Activated T-helper 2 cell treated with anti-CD3 and anti-CD28 coated beads, Interferon-gamma antibody, Interleukin-2, Interleukin-4, amounts not matched to agents 10 μg/mL and 5 μg/mL and 100 μg/mL, durations not matched to agents 14 hours and 24 hours and 36 hours (primary cell): ENCODE data around the gene OLIG2. TPM values are rescaled to one million over a fixed set of nuclear protein-coding genes. Genes with fewer than 3 reads are reported as not detected.

Experiments
- DNase-seq: peaks from one replicate; pipeline ENCODE4 v3.0.0; 2021; ENCODE audit warnings: low spot score
- H3K27ac Mint-ChIP-seq: one replicate; pipeline ENCODE4 v1.8.0; 2021; ENCODE audit warnings: mixed read lengths
- H3K27me3 Mint-ChIP-seq: one replicate; pipeline ENCODE4 v1.8.0; 2021; ENCODE audit warnings: low read depth, mixed read lengths
- H3K36me3 Mint-ChIP-seq: one replicate; pipeline ENCODE4 v1.8.0; 2021; ENCODE audit warnings: low read depth, mixed read lengths
- H3K4me1 Mint-ChIP-seq: one replicate; pipeline ENCODE4 v1.8.0; 2021; ENCODE audit warnings: low read depth, mixed read lengths
- H3K4me3 Mint-ChIP-seq: one replicate; pipeline ENCODE4 v1.8.0; 2021; ENCODE audit warnings: low read depth, mild to moderate bottlenecking, moderate library complexity, mixed read lengths
- H3K9me3 Mint-ChIP-seq: one replicate; pipeline ENCODE4 v1.8.0; 2021; ENCODE audit warnings: mixed read lengths
- intact Hi-C: fragments of 100-400 bp; cut with micrococcal nuclease; formaldehyde crosslinking; loops from one replicate; pipeline ENCODE4 v1.15.1; 2023
- total RNA-seq: library from RNA; stranded (reverse); gene quantifications from 2 replicates; pipeline ENCODE4 v1.2.3, GENCODE V29; 2022

Gene OLIG2
- total RNA-seq, 1 donor from 2014 or later, result not detected

- H3K4me3 Mint-ChIP-seq, result no peak overlapping the region
- no peak for DNase-seq
- H3K27ac Mint-ChIP-seq, result peak overlapping the region; percentile 55
- intact Hi-C loops, result loop anchor here (5.0 to 10.0 kb wide), 2 partner anchors 102 to 191 kb away; no protein-coding TSS in a partner anchor
- H3K36me3 Mint-ChIP-seq, result peaks cover 2% of the 10 kb centered on the region
- peaks cover 81% of the 10 kb centered on the region for H3K27me3 Mint-ChIP-seq
- no peaks in the 10 kb centered on the region for H3K9me3 Mint-ChIP-seq
- H3K4me1 Mint-ChIP-seq, result peaks cover 20% of the 10 kb centered on the region
Measured at GRCh38 chr21:33022828-33023573, 2.7 kb upstream of the OLIG2 start.

GRCh38 chr21:33023574-33024200, 2.0 kb upstream of the OLIG2 start:
- H3K36me3 Mint-ChIP-seq, result peaks cover 2% of the 10 kb centered on the region
- peaks cover 80% of the 10 kb centered on the region for H3K27me3 Mint-ChIP-seq
- intact Hi-C loops, result loop anchor here (5.0 to 10.0 kb wide), 2 partner anchors 101 to 191 kb away; no protein-coding TSS in a partner anchor
- DNase-seq, result no peak
- H3K9me3 Mint-ChIP-seq, result no peaks in the 10 kb centered on the region
- H3K4me1 Mint-ChIP-seq, result peaks cover 20% of the 10 kb centered on the region
- no peak overlapping the region for H3K27ac Mint-ChIP-seq
- H3K4me3 Mint-ChIP-seq, result no peak overlapping the region

DNA sequence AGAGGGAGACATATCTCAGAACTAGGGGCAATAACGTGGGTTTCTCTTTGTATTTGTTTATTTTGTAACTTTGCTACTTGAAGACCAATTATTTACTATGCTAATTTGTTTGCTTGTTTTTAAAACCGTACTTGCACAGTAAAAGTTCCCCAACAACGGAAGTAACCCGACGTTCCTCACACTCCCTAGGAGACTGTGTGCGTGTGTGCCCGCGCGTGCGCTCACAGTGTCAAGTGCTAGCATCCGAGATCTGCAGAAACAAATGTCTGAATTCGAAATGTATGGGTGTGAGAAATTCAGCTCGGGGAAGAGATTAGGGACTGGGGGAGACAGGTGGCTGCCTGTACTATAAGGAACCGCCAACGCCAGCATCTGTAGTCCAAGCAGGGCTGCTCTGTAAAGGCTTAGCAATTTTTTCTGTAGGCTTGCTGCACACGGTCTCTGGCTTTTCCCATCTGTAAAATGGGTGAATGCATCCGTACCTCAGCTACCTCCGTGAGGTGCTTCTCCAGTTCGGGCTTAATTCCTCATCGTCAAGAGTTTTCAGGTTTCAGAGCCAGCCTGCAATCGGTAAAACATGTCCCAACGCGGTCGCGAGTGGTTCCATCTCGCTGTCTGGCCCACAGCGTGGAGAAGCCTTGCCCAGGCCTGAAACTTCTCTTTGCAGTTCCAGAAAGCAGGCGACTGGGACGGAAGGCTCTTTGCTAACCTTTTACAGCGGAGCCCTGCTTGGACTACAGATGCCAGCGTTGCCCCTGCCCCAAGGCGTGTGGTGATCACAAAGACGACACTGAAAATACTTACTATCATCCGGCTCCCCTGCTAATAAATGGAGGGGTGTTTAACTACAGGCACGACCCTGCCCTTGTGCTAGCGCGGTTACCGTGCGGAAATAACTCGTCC, 1.3 kb upstream of the OLIG2 start:
- no peak for DNase-seq
- H3K9me3 Mint-ChIP-seq, result no peaks in the 10 kb centered on the region
- peaks cover 21% of the 10 kb centered on the region for H3K4me1 Mint-ChIP-seq
- H3K4me3 Mint-ChIP-seq, result no peak overlapping the region
- H3K27me3 Mint-ChIP-seq, result peaks cover 80% of the 10 kb centered on the region
- H3K36me3 Mint-ChIP-seq, result peaks cover 2% of the 10 kb centered on the region
- intact Hi-C loops, result loop anchor here (5.0 to 10.0 kb wide), 2 partner anchors 100 to 192 kb away; no protein-coding TSS in a partner anchor
- no peak overlapping the region for H3K27ac Mint-ChIP-seq

DNA sequence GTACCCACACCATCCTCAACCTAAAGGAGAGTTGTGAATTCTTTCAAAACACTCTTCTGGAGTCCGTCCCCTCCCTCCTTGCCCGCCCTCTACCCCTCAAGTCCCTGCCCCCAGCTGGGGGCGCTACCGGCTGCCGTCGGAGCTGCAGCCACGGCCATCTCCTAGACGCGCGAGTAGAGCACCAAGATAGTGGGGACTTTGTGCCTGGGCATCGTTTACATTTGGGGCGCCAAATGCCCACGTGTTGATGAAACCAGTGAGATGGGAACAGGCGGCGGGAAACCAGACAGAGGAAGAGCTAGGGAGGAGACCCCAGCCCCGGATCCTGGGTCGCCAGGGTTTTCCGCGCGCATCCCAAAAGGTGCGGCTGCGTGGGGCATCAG, 638 bp upstream of the OLIG2 start:
- no peak overlapping the region for H3K4me3 Mint-ChIP-seq
- DNase-seq, result no peak
- peaks cover 2% of the 10 kb centered on the region for H3K36me3 Mint-ChIP-seq
- no peaks in the 10 kb centered on the region for H3K9me3 Mint-ChIP-seq
- no peak overlapping the region for H3K27ac Mint-ChIP-seq
- intact Hi-C loops, result loop anchor here (10.0 kb wide), 1 partner anchor 100 kb away; no protein-coding TSS in a partner anchor
- H3K4me1 Mint-ChIP-seq, result peaks cover 19% of the 10 kb centered on the region
- H3K27me3 Mint-ChIP-seq, result peaks cover 84% of the 10 kb centered on the region

- Mint-ChIP-seq H3K4me1 (peaks cover 14% of the 10 kb centered on the region), H3K9me3 (no peaks in the 10 kb centered on the region), H3K27me3 (peaks cover 85% of the 10 kb centered on the region), H3K36me3 (peaks cover 2% of the 10 kb centered on the region), H3K4me3 (no peak overlapping the region), H3K27ac (no peak overlapping the region)
- intact Hi-C loops, result loop anchor here (10.0 kb wide), 1 partner anchor 98 kb away; no protein-coding TSS in a partner anchor
- DNase-seq, result no peak
Measured at GRCh38 chr21:33026443-33026858, 716 bp downstream of the OLIG2 start.

DNA sequence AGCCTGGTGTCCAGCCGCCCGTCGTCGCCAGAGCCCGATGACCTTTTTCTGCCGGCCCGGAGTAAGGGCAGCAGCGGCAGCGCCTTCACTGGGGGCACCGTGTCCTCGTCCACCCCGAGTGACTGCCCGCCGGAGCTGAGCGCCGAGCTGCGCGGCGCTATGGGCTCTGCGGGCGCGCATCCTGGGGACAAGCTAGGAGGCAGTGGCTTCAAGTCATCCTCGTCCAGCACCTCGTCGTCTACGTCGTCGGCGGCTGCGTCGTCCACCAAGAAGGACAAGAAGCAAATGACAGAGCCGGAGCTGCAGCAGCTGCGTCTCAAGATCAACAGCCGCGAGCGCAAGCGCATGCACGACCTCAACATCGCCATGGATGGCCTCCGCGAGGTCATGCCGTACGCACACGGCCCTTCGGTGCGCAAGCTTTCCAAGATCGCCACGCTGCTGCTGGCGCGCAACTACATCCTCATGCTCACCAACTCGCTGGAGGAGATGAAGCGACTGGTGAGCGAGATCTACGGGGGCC, 1.2 kb downstream of the OLIG2 start:
- peaks cover 14% of the 10 kb centered on the region for H3K4me1 Mint-ChIP-seq
- intact Hi-C loops, result loop anchor here (10.0 kb wide), 1 partner anchor 98 kb away; no protein-coding TSS in a partner anchor
- H3K36me3 Mint-ChIP-seq, result peaks cover 2% of the 10 kb centered on the region
- H3K27ac Mint-ChIP-seq, result no peak overlapping the region
- H3K9me3 Mint-ChIP-seq, result no peaks in the 10 kb centered on the region
- no peak for DNase-seq
- no peak overlapping the region for H3K4me3 Mint-ChIP-seq
- H3K27me3 Mint-ChIP-seq, result peaks cover 83% of the 10 kb centered on the region

DNA sequence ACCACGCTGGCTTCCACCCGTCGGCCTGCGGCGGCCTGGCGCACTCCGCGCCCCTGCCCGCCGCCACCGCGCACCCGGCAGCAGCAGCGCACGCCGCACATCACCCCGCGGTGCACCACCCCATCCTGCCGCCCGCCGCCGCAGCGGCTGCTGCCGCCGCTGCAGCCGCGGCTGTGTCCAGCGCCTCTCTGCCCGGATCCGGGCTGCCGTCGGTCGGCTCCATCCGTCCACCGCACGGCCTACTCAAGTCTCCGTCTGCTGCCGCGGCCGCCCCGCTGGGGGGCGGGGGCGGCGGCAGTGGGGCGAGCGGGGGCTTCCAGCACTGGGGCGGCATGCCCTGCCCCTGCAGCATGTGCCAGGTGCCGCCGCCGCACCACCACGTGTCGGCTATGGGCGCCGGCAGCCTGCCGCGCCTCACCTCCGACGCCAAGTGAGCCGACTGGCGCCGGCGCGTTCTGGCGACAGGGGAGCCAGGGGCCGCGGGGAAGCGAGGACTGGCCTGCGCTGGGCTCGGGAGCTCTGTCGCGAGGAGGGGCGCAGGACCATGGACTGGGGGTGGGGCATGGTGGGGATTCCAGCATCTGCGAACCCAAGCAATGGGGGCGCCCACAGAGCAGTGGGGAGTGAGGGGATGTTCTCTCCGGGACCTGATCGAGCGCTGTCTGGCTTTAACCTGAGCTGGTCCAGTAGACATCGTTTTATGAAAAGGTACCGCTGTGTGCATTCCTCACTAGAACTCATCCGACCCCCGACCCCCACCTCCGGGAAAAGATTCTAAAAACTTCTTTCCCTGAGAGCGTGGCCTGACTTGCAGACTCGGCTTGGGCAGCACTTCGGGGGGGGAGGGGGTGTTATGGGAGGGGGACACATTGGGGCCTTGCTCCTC, 1.9 kb downstream of the OLIG2 start:
- H3K4me3 Mint-ChIP-seq, result no peak overlapping the region

GRCh38 chr21:33028287-33028670, 2.5 kb downstream of the OLIG2 start:
- no peak for DNase-seq
- Mint-ChIP-seq H3K4me1 (peaks cover 11% of the 10 kb centered on the region), H3K27ac (peak overlapping the region; percentile 53), H3K36me3 (no peaks in the 10 kb centered on the region), H3K9me3 (no peaks in the 10 kb centered on the region), H3K4me3 (no peak overlapping the region), H3K27me3 (peaks cover 82% of the 10 kb centered on the region)
- intact Hi-C loops, result loop anchor here (2.0 to 10.0 kb wide), 2 partner anchors 41 to 97 kb away; no protein-coding TSS in a partner anchor

More for the DNA sequence above, 1.9 kb downstream of the OLIG2 start:
- intact Hi-C loops, result loop anchor here (2.0 to 10.0 kb wide), 2 partner anchors 41 to 97 kb away; no protein-coding TSS in a partner anchor
- Mint-ChIP-seq H3K4me1 (peaks cover 12% of the 10 kb centered on the region), H3K36me3 (peaks cover under 1% of the 10 kb centered on the region), H3K27ac (no peak overlapping the region), H3K9me3 (no peaks in the 10 kb centered on the region), H3K27me3 (peaks cover 83% of the 10 kb centered on the region)
- no peak for DNase-seq

- Mint-ChIP-seq H3K4me3 (no peak overlapping the region), H3K4me1 (peaks cover 11% of the 10 kb centered on the region), H3K27ac (peak overlapping the region; percentile 38)
Measured at GRCh38 chr21:33028773-33029384, 3.1 kb downstream of the OLIG2 start.

DNA sequence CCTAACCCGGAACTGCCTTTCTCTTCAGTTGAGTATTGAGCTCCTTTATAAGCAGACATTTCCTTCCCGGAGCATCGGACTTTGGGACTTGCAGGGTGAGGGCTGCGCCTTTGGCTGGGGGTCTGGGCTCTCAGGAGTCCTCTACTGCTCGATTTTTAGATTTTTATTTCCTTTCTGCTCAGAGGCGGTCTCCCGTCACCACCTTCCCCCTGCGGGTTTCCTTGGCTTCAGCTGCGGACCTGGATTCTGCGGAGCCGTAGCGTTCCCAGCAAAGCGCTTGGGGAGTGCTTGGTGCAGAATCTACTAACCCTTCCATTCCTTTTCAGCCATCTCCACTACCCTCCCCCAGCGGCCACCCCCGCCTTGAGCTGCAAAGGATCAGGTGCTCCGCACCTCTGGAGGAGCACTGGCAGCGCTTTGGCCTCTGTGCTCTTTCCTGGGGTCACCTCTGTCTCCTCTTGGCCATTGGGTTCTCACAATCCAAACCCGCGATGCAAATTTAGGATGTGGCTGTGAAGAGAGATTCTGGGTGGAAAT, 3.7 kb downstream of the OLIG2 start:
- Mint-ChIP-seq H3K9me3 (no peaks in the 10 kb centered on the region), H3K4me1 (peaks cover 7% of the 10 kb centered on the region), H3K27ac (no peak overlapping the region), H3K4me3 (no peak overlapping the region), H3K27me3 (peaks cover 74% of the 10 kb centered on the region), H3K36me3 (no peaks in the 10 kb centered on the region)
- DNase-seq, result no peak
- intact Hi-C loops, result loop anchor here (2.0 to 10.0 kb wide), 2 partner anchors 39 to 95 kb away; no protein-coding TSS in a partner anchor

More at GRCh38 chr21:33028773-33029384, 3.1 kb downstream of the OLIG2 start:
- Mint-ChIP-seq H3K9me3 (no peaks in the 10 kb centered on the region), H3K36me3 (no peaks in the 10 kb centered on the region), H3K27me3 (peaks cover 76% of the 10 kb centered on the region)
- intact Hi-C loops, result loop anchor here (2.0 to 10.0 kb wide), 2 partner anchors 40 to 96 kb away; no protein-coding TSS in a partner anchor
- DNase-seq, result no peak

GRCh38 chr21:33029975-33030461, 4.3 kb downstream of the OLIG2 start:
- H3K9me3 Mint-ChIP-seq, result no peaks in the 10 kb centered on the region
- peaks cover 68% of the 10 kb centered on the region for H3K27me3 Mint-ChIP-seq
- H3K27ac Mint-ChIP-seq, result no peak overlapping the region
- H3K36me3 Mint-ChIP-seq, result no peaks in the 10 kb centered on the region
- no peak for DNase-seq
- H3K4me1 Mint-ChIP-seq, result peaks cover 7% of the 10 kb centered on the region
- no peak overlapping the region for H3K4me3 Mint-ChIP-seq
- intact Hi-C loops, result loop anchor here (2.0 to 10.0 kb wide), 2 partner anchors 39 to 95 kb away; no protein-coding TSS in a partner anchor
